Lower leg skin (tissue), 3 donors: Measurements from ENCODE around the gene MYO1H.

Source experiments
- CTCF ChIP-seq, 3 donors: fragments of 450-650 bp; IDR thresholded peaks; one replicate each; pipeline ENCODE4 v1.5.1; 2016; ENCODE audit warnings: antibody characterized with exemption in 3 of 3, mild to moderate bottlenecking in 3 of 3, moderate library complexity in 2 of 3
- POLR2A ChIP-seq, 2 donors: fragments of 450-650 bp; IDR thresholded peaks; one replicate each; pipeline ENCODE4 v1.6.1; 2016 to 2017; ENCODE audit warnings: antibody characterized with exemption in 2 of 2, mild to moderate bottlenecking in 1 of 2, moderate library complexity in 1 of 2

- TF ChIP-seq CTCF (IDR thresholded peaks at IDR 0.05) (no peak), POLR2A (IDR thresholded peaks at IDR 0.05) (no peak)
Observed at GRCh38 chr12:109480356-109480755, 132.7 kb downstream of the MYO1H start.
